ENCODE results near the gene MPLKIP. TPM values are rescaled to one million over a fixed set of nuclear protein-coding genes. Genes with fewer than 3 reads are reported as not detected.
A peak's percentile ranks its signal among the peaks of the same experiment; 100 is the strongest.

MPLKIP gene
- total and polyA plus RNA-seq, 4 donors = 20.5 to 45.0 (median 31.7) TPM

DNA sequence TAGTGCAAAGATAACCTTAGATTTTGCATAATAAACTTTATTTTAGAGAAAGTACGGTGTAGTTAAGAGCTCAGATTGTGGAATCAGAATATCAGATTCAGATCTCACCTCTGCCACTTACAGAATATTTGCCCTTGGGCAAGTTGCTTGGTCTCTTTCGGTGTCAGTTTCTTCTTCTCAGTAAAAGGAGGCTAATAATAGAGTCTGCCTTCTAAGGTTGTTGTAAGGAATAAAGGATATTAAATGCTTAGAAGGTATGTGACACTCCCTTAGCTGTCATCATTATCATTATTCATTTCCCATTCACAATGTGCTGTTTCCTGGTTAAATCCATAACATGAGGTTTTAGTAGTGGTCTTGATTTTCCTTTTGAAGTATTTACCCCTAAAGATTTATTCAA lies 42.2 kb downstream of the MPLKIP start:
- DNase-seq (ENCODE audit: low spot score) = no peak
- H3K27me3 ChIP-seq (ENCODE audit: control insufficient read depth in 4 of 4, insufficient read depth in 4 of 4, low read length in 3 of 4) = no peaks in the 10 kb centered on the region
- TF ChIP-seq NR2F2 (IDR thresholded peaks at IDR 0.05) (no peak), GABPA (IDR thresholded peaks at IDR 0.05 in 1 of 2, conservative IDR thresholded peaks at IDR 0.05 in 1 of 2) (no peak), RAD21 (IDR thresholded peaks at IDR 0.05) (no peak), RXRA (IDR thresholded peaks at IDR 0.05) (no peak), FOXA2 (IDR thresholded peaks at IDR 0.05) (no peak), HNF4G (IDR thresholded peaks at IDR 0.05) (no peak), EGR1 (IDR thresholded peaks at IDR 0.05; ENCODE audit: low read depth in 2 of 2) (no peak), FOXA1 (IDR thresholded peaks at IDR 0.05) (no peak), YY1 (IDR thresholded peaks at IDR 0.05) (no peak), SP1 (IDR thresholded peaks at IDR 0.05) (no peak), JUND (IDR thresholded peaks at IDR 0.05) (no peak), TAF1 (conservative IDR thresholded peaks at IDR 0.05) (no peak)
- TF ChIP-seq, protein P1, sequence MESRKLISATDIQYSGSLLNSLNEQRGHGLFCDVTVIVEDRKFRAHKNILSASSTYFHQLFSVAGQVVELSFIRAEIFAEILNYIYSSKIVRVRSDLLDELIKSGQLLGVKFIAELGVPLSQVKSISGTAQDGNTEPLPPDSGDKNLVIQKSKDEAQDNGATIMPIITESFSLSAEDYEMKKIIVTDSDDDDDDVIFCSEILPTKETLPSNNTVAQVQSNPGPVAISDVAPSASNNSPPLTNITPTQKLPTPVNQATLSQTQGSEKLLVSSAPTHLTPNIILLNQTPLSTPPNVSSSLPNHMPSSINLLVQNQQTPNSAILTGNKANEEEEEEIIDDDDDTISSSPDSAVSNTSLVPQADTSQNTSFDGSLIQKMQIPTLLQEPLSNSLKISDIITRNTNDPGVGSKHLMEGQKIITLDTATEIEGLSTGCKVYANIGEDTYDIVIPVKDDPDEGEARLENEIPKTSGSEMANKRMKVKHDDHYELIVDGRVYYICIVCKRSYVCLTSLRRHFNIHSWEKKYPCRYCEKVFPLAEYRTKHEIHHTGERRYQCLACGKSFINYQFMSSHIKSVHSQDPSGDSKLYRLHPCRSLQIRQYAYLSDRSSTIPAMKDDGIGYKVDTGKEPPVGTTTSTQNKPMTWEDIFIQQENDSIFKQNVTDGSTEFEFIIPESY (IDR thresholded peaks at IDR 0.05) = no peak
- TF ChIP-seq, protein P2, sequence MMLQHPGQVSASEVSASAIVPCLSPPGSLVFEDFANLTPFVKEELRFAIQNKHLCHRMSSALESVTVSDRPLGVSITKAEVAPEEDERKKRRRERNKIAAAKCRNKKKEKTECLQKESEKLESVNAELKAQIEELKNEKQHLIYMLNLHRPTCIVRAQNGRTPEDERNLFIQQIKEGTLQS (IDR thresholded peaks at IDR 0.05) = no peak
- TF ChIP-seq, protein P3, sequence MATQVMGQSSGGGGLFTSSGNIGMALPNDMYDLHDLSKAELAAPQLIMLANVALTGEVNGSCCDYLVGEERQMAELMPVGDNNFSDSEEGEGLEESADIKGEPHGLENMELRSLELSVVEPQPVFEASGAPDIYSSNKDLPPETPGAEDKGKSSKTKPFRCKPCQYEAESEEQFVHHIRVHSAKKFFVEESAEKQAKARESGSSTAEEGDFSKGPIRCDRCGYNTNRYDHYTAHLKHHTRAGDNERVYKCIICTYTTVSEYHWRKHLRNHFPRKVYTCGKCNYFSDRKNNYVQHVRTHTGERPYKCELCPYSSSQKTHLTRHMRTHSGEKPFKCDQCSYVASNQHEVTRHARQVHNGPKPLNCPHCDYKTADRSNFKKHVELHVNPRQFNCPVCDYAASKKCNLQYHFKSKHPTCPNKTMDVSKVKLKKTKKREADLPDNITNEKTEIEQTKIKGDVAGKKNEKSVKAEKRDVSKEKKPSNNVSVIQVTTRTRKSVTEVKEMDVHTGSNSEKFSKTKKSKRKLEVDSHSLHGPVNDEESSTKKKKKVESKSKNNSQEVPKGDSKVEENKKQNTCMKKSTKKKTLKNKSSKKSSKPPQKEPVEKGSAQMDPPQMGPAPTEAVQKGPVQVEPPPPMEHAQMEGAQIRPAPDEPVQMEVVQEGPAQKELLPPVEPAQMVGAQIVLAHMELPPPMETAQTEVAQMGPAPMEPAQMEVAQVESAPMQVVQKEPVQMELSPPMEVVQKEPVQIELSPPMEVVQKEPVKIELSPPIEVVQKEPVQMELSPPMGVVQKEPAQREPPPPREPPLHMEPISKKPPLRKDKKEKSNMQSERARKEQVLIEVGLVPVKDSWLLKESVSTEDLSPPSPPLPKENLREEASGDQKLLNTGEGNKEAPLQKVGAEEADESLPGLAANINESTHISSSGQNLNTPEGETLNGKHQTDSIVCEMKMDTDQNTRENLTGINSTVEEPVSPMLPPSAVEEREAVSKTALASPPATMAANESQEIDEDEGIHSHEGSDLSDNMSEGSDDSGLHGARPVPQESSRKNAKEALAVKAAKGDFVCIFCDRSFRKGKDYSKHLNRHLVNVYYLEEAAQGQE (IDR thresholded peaks at IDR 0.05) = no peak
- TF ChIP-seq, protein P4, sequence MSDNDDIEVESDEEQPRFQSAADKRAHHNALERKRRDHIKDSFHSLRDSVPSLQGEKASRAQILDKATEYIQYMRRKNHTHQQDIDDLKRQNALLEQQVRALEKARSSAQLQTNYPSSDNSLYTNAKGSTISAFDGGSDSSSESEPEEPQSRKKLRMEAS (IDR thresholded peaks at IDR 0.05) = no peak
- H3K4me3 ChIP-seq (ENCODE audit: low read depth in 1 of 3, low read length in 3 of 3) = no peak overlapping the region
- no peak overlapping the region for H3K27ac ChIP-seq (ENCODE audit: low read depth in 1 of 2, low read length in 2 of 2)
- H3K9me3 ChIP-seq (ENCODE audit: control insufficient read depth in 4 of 4, low read length in 3 of 4) = no peaks in the 10 kb centered on the region
- WGBS = 95% methylated on average over 2 of the region's 2 CpGs
- H3K9ac ChIP-seq (ENCODE audit: low read depth in 1 of 2, low read length in 2 of 2) = peak overlapping the region in 1 of 2 donors; percentile 20
- peaks cover 10 to 41% (median 36%) of the 10 kb centered on the region in 4 donors for H3K4me1 ChIP-seq (ENCODE audit: control insufficient read depth in 4 of 4, insufficient read depth in 4 of 4, low read length in 3 of 4)
- peaks cover 7 to 25% (median 22%) of the 10 kb centered on the region in 4 donors for H3K36me3 ChIP-seq (ENCODE audit: control insufficient read depth in 4 of 4, insufficient read depth in 3 of 4, low read depth in 1 of 4, low read length in 3 of 4)

DNA sequence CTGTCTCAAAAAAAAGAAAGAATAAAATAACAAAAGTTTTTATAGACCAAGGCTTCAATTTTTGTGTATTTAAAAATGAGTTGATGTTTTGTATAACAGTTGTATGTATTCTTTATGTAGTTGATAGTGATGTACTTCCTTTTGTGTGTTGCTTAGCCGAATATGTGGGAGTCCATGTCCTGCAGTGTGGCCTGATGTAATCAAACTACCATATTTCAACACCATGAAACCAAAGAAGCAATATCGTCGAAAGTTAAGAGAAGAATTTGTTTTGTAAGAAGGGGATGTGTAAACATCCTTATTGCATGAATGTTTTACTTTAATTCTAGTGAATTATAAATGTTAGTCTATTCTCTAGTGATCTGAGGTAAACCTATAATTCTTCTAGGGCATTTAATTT lies 56.6 kb downstream of the MPLKIP start:
- Histone ChIP-seq H3K36me3 (ENCODE audit: control insufficient read depth in 4 of 4, insufficient read depth in 3 of 4, low read depth in 1 of 4, low read length in 3 of 4) (peaks cover 0 to 6% (median 3%) of the 10 kb centered on the region in 4 donors), H3K4me3 (ENCODE audit: low read depth in 1 of 3, low read length in 3 of 3) (no peak overlapping the region), H3K9ac (ENCODE audit: low read depth in 1 of 2, low read length in 2 of 2) (no peak overlapping the region), H3K27me3 (ENCODE audit: control insufficient read depth in 4 of 4, insufficient read depth in 4 of 4, low read length in 3 of 4) (no peaks in the 10 kb centered on the region), H3K9me3 (ENCODE audit: control insufficient read depth in 4 of 4, low read length in 3 of 4) (no peaks in the 10 kb centered on the region), H3K4me1 (ENCODE audit: control insufficient read depth in 4 of 4, insufficient read depth in 4 of 4, low read length in 3 of 4) (peaks cover 0 to 2% (median 0%) of the 10 kb centered on the region in 4 donors), H3K27ac (ENCODE audit: low read depth in 1 of 2, low read length in 2 of 2) (no peak overlapping the region)
- no peak for DNase-seq (ENCODE audit: low spot score)
- 28% methylated on average over 3 of the region's 3 CpGs for WGBS
- TF ChIP-seq YY1 (IDR thresholded peaks at IDR 0.05) (no peak), EGR1 (IDR thresholded peaks at IDR 0.05; ENCODE audit: low read depth in 2 of 2) (no peak), FOXA2 (IDR thresholded peaks at IDR 0.05) (no peak), HNF4A (conservative IDR thresholded peaks at IDR 0.05) (peak in 1 of 2 donors; percentile 10), HNF4G (IDR thresholded peaks at IDR 0.05) (no peak)

Small RNA genes lying within 50 kb of the gene (small RNA-seq; reads per million reads assigned to genes)
- gene AC006023.1 (not detected), gene AC006023.2 (not detected)

Other genes starting within 250 kb of the MPLKIP start
- 10 to 100 TPM; 32.2 to 51.1 TPM for gene CDK13, start 184.4 kb downstream of the MPLKIP start, total RNA-seq
- 10 to 100 TPM in 1 of 2 donors, 1 to 10 TPM in 1; 8.8 to 14.2 TPM for gene CDK13, start 184.4 kb downstream of the MPLKIP start, polyA plus RNA-seq
- 10 to 100 TPM in 1 of 2 donors, 1 to 10 TPM in 1; 6.2 to 11.0 TPM for gene SUGCT, start 383 bp upstream of the MPLKIP start, total RNA-seq
- gene SUGCT, start 383 bp upstream of the MPLKIP start, polyA plus RNA-seq = 10 to 100 TPM in 1 of 2 donors, 1 to 10 TPM in 1; 8.8 to 11.9 TPM